CD4-positive, CD25-positive, alpha-beta regulatory T cell (primary cell): Measurements from ENCODE around the gene CXCR6. TPM values are rescaled to one million over a fixed set of nuclear protein-coding genes. Genes with fewer than 3 reads are reported as not detected.

ENCODE experiments used
- ATAC-seq, 2 donors: fragments of 150-1000 bp; cut with Tn5 transposase; one replicate each; pipeline ENCODE4 v1.10.0; 2021; ENCODE audit warnings: low read depth in 2 of 2, moderate number of reproducible peaks in 2 of 2, moderate library complexity in 1 of 2
- DNase-seq, 3 donors: peaks; one replicate each; pipeline versions ENCODE4 v3.0.0 to v3.0.0-alpha.2; 2012 to 2022; ENCODE audit warnings: mixed read lengths in 1 of 3
- H3K27ac ChIP-seq: one replicate; pipeline ENCODE4 v1.7.0; 2013; ENCODE audit warnings: mild to moderate bottlenecking, low read length; ENCODE audit not compliant: insufficient read depth, poor library complexity, severe bottlenecking
- H3K27me3 ChIP-seq: one replicate; pipeline ENCODE4 v1.7.0; 2013; ENCODE audit warnings: low read length; ENCODE audit not compliant: control insufficient read depth, insufficient read depth
- H3K36me3 ChIP-seq: one replicate; pipeline ENCODE4 v1.7.0; 2013; ENCODE audit warnings: mild to moderate bottlenecking, low read length, moderate library complexity; ENCODE audit not compliant: control insufficient read depth, insufficient read depth
- H3K4me1 ChIP-seq: 2 replicates; pipeline ENCODE4 v1.7.0; 2013; ENCODE audit warnings: mild to moderate bottlenecking, low read length; ENCODE audit not compliant: insufficient read depth, control insufficient read depth, poor library complexity, severe bottlenecking
- H3K4me3 ChIP-seq: one replicate; pipeline ENCODE4 v1.7.0; 2013; ENCODE audit warnings: low read depth, mild to moderate bottlenecking, low read length, moderate library complexity
- H3K9me3 ChIP-seq, 2 experiments: 1 replicate in 1 of 2; 2 replicates in 1 of 2; pipeline ENCODE4 v1.7.0; 2013; ENCODE audit warnings: low read length in 2 of 2, mild to moderate bottlenecking in 1 of 2, moderate library complexity in 1 of 2; ENCODE audit not compliant: control insufficient read depth in 2 of 2
- H3K27ac Mint-ChIP-seq, 3 donors: one replicate each; pipeline ENCODE4 v1.8.0; 2020 to 2022; ENCODE audit warnings: mild to moderate bottlenecking in 3 of 3, mixed read lengths in 3 of 3, moderate library complexity in 2 of 3
- H3K27me3 Mint-ChIP-seq: one replicate; pipeline ENCODE4 v1.8.0; 2022; ENCODE audit warnings: mild to moderate bottlenecking, mixed read lengths
- H3K36me3 Mint-ChIP-seq: one replicate; pipeline ENCODE4 v1.8.0; 2020; ENCODE audit warnings: mixed read lengths
- H3K4me1 Mint-ChIP-seq, 4 donors: one replicate each; pipeline ENCODE4 v1.8.0; 2020 to 2022; ENCODE audit warnings: mixed read lengths in 4 of 4, mild to moderate bottlenecking in 1 of 4
- H3K4me3 Mint-ChIP-seq, 4 donors: one replicate each; pipeline ENCODE4 v1.8.0; 2020 to 2022; ENCODE audit warnings: mild to moderate bottlenecking in 4 of 4, mixed read lengths in 4 of 4, moderate library complexity in 3 of 4
- H3K9me3 Mint-ChIP-seq, 7 donors: one replicate each; pipeline ENCODE4 v1.8.0; 2020 to 2022; ENCODE audit warnings: mixed read lengths in 7 of 7, mild to moderate bottlenecking in 3 of 7, moderate library complexity in 2 of 7
- polyA plus RNA-seq, 4 donors: library from polyadenylated mRNA; unstranded; fragments of 300-500 nt; fragmentation: Illumina TruSeq; gene quantifications; one replicate each; pipeline ENCODE4 v1.2.3, GENCODE V29; 2021
- total RNA-seq: library from RNA; stranded (reverse); gene quantifications from one replicate; pipeline ENCODE4 v1.2.3, GENCODE V29; 2022

CXCR6 gene
- total and polyA plus RNA-seq, 5 donors from 2014 or later = 23.7 to 40.3 (median 25.5) TPM

DNA sequence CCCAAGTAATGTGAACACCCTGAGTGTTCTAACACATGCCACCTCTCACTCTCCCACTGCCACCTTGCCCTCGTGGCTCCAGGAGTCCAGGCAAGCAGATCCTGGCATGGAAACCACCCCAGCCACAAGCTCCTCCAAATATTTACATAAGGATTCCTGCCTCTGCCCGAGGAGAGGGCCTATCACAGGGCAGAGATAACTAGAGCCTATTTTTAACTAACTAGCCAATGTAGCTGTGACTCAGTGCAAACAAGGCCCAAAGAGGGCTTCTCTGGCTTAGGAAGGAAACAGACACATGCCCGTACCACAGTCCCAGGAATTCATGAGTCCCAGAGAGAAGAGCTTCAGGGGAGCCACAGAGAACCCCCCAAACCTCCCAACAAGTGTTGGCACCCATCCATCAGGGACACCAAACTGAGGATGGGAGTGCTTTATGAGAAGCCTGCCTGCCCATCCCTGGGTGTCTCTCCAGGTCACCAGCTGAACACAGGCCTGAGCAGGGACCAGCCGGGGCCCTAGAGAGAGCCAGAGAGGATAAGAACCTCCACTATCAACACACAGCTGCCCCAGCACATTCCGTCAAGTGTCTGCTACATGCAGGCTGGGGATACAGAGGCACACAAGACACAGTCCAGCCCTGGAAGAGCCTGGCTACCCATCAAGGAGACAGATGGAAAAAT, 43.2 kb downstream of the CXCR6 start:
- H3K36me3 ChIP-seq = peaks cover 39% of the 10 kb centered on the region
- Mint-ChIP-seq H3K36me3 (peaks cover 41% of the 10 kb centered on the region), H3K4me1 (peaks cover 31 to 80% (median 57%) of the 10 kb centered on the region in 4 donors), H3K27me3 (no peaks in the 10 kb centered on the region), H3K4me3 (peak overlapping the region in 2 of 4 donors; percentile 26 to 63), H3K27ac (peak overlapping the region; percentile 62 to 76 (median 72)), H3K9me3 (no peaks in the 10 kb centered on the region)
- no peak for DNase-seq
- no peaks in the 10 kb centered on the region for H3K9me3 ChIP-seq
- no peak overlapping the region for H3K4me3 ChIP-seq
- no peaks in the 10 kb centered on the region for H3K27me3 ChIP-seq
- no peak overlapping the region for H3K27ac ChIP-seq
- peaks cover 57% of the 10 kb centered on the region for H3K4me1 ChIP-seq
- ATAC-seq = no peak

DNA sequence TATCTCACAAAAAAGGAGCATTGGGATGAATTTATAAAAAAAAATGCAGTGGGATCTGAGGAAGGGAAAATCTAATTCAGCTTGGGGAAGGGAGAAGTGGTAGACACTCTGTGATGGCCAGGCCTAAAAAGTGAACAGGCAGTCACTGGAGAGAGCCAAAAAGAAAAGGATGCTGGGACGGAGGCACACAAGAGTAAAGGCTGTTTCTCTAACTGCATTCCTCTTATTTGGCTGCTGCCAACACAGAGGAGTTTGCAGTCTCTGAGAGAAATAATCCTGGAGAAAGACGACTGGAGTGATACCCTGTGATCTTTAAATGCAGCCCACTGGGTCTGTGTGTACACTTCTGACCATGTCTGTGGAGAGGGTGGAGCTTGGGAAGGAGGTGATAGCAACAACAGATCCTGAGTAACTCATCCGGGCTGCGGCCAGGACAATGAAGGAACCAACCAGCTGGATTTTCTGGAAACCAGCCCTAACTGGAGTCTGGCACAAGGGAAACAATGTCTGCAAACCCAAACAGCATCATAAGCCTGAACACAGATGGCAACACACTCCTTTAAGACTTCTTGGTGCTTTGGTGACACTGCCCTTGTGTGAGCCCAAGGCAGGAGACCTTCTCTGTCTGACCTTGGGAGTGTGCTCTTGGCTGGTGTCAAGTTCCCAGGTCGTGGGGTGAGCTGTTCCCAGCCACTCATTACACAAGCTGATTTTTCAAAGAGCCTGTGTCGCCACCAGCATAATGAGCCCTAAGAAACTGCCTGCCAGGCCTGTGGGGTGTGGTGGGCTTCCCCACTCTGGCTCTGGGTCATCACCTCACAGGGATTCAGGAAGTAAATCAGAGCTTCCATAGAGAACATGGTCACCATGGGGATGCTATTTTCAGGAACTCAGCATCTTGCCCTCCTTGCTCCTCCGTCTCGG, 44.4 kb downstream of the CXCR6 start:
- no peaks in the 10 kb centered on the region for H3K27me3 ChIP-seq
- H3K4me1 Mint-ChIP-seq = peaks cover 31 to 87% (median 66%) of the 10 kb centered on the region in 4 donors
- H3K9me3 Mint-ChIP-seq = no peaks in the 10 kb centered on the region
- DNase-seq (no peak), ATAC-seq (no peak)
- no peak overlapping the region for H3K27ac ChIP-seq
- peaks cover 37% of the 10 kb centered on the region for H3K36me3 Mint-ChIP-seq
- H3K27ac Mint-ChIP-seq = peak overlapping the region; percentile 62 to 78 (median 76)
- H3K4me3 Mint-ChIP-seq = peak overlapping the region in 2 of 4 donors; percentile 1 to 72
- no peaks in the 10 kb centered on the region for H3K9me3 ChIP-seq
- peaks cover 31% of the 10 kb centered on the region for H3K36me3 ChIP-seq
- no peaks in the 10 kb centered on the region for H3K27me3 Mint-ChIP-seq
- peaks cover 66% of the 10 kb centered on the region for H3K4me1 ChIP-seq
- H3K4me3 ChIP-seq = no peak overlapping the region

DNA sequence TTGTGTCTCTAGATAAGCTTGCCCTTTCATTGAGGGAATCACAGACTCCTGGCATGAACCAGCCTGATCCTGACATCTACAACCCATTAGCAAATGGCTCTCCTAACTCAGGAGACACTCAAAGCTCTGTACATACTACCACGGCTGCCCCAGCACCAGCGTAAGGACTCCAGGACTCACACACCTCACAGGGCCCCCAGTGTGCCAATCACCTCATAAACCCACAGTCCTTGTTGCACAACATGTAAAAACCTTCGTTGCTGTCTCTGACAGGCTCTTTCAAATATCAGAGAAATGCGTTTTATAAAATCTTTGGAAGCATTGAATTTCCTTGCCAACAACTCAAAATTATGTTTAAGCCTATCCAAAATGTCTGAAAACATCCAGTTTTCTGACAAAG, 45.1 kb downstream of the CXCR6 start:
- DNase-seq (no peak), ATAC-seq (no peak)
- Histone ChIP-seq H3K9me3 (no peaks in the 10 kb centered on the region), H3K36me3 (peaks cover 24% of the 10 kb centered on the region), H3K4me1 (peaks cover 74% of the 10 kb centered on the region), H3K27me3 (no peaks in the 10 kb centered on the region), H3K4me3 (peak overlapping the region; percentile 37), H3K27ac (no peak overlapping the region)
- Mint-ChIP-seq H3K9me3 (no peaks in the 10 kb centered on the region), H3K4me1 (peaks cover 36 to 91% (median 70%) of the 10 kb centered on the region in 4 donors), H3K27me3 (no peaks in the 10 kb centered on the region), H3K4me3 (peak overlapping the region in 1 of 4 donors; percentile 72), H3K27ac (peak overlapping the region; percentile 52 to 78 (median 62)), H3K36me3 (peaks cover 30% of the 10 kb centered on the region)

DNA sequence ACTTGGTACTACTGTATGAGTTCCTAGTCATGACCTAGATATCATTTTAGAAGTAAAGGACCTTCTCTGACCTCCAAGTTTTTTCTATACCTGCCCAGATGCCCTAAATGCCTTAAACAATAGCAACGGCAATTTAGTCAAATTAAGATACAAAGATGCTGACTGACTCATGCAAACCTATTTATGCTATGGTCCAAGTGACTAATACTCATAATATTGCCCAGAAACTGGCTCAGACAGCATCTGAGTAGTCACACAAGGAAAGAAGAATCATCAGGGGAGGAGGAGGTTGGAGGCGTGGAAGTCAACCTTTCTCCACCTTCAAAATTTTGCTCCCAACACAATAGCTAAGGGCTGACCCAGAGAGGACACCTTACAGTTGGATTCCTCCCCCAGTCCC, 45.5 kb downstream of the CXCR6 start:
- Histone ChIP-seq H3K4me1 (peaks cover 78% of the 10 kb centered on the region), H3K4me3 (peak overlapping the region; percentile 37), H3K27ac (no peak overlapping the region), H3K9me3 (no peaks in the 10 kb centered on the region), H3K36me3 (peaks cover 19% of the 10 kb centered on the region), H3K27me3 (no peaks in the 10 kb centered on the region)
- H3K27ac Mint-ChIP-seq = peak overlapping the region; percentile 4 to 62 (median 5)
- H3K36me3 Mint-ChIP-seq = peaks cover 25% of the 10 kb centered on the region
- ATAC-seq (no peak), DNase-seq (no peak)
- H3K4me3 Mint-ChIP-seq = peak overlapping the region in 3 of 4 donors; percentile 11 to 72 (median 69)
- no peaks in the 10 kb centered on the region for H3K27me3 Mint-ChIP-seq
- peaks cover 40 to 92% (median 72%) of the 10 kb centered on the region in 4 donors for H3K4me1 Mint-ChIP-seq
- H3K9me3 Mint-ChIP-seq = no peaks in the 10 kb centered on the region

DNA sequence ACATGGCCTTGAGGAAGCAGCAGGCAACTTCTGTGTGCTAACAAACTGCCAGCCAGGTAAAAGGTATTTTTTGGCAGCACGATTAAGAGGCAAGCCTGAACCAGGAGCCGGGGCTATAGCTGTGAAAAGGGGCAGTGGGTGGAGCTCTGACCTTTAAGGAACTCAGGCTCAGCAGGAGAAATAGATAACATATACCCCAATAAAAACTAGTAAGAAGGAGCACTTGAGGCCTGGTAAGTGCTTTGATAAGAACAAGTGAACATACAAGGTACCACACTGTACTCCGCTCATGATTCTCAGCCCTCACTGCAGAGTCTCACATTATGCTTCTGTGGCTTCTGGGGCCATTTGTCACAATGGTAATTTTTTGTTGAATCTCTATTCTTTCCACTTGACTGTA, 46.9 kb downstream of the CXCR6 start:
- Mint-ChIP-seq H3K9me3 (no peaks in the 10 kb centered on the region), H3K36me3 (peaks cover 17% of the 10 kb centered on the region), H3K27me3 (no peaks in the 10 kb centered on the region), H3K4me1 (peaks cover 37 to 90% (median 70%) of the 10 kb centered on the region in 4 donors), H3K4me3 (peak overlapping the region in 2 of 4 donors; percentile 39 to 72), H3K27ac (peak overlapping the region in 2 of 3 donors; percentile 50 to 74)
- H3K9me3 ChIP-seq = no peaks in the 10 kb centered on the region
- H3K4me1 ChIP-seq = peaks cover 88% of the 10 kb centered on the region
- no peak overlapping the region for H3K27ac ChIP-seq
- no peak overlapping the region for H3K4me3 ChIP-seq
- ATAC-seq = no peak
- no peaks in the 10 kb centered on the region for H3K27me3 ChIP-seq
- H3K36me3 ChIP-seq = peaks cover 6% of the 10 kb centered on the region
- DNase-seq = no peak

DNA sequence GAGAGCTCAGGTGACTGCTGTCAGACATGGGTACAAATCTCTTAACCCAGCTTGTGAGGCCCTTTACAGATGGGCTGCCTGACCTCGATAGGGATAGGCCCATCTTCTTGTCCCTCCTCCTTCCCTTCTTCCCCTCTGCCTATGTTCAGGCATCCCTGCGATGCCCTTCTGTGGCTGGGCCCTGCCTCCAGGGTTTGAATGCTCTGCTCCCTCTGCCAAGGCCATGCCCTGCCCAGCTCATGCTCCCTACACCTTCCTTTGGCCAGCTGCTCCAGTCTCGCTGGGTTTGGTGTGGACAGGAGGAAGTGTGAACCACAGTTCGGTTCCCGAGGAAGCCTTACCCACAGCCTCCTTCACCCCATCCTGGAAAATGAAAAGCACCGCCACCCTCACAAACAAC, 48.1 kb downstream of the CXCR6 start:
- peaks cover 16% of the 10 kb centered on the region for H3K36me3 Mint-ChIP-seq
- ATAC-seq = no peak

DNA sequence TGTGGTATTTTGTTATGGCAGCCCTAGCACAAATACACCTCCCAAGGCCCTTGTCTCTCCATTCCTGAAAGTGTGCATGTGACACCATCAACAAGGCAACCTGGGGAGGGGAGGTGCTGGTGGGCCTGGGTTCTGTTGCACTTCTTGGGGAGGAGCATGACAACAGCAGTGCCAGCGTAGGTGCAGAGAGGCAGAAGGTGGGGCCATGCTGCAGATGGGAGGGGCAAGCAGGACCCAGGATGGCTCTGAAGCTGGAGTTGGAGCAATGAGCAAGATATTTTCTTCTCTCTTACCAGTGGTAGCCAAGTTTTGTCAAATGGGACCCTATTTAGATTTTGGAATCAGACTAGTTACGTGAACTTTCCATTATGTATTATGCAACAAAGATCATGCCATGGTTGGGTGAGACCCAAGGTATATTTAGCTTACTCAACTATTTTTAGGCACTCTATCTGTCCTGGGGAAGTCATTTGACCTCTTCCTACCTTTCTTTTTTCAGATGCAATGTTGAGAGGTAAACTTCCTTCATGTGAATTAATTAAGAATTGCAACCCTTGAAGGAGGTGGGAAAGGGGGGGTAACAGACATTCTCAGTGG, 49.0 kb downstream of the CXCR6 start:
- peak overlapping the region; percentile 5 for H3K27ac ChIP-seq
- DNase-seq (no peak), ATAC-seq (no peak)
- no peaks in the 10 kb centered on the region for H3K9me3 ChIP-seq
- no peaks in the 10 kb centered on the region for H3K27me3 ChIP-seq
- peaks cover 30 to 84% (median 62%) of the 10 kb centered on the region in 4 donors for H3K4me1 Mint-ChIP-seq
- peak overlapping the region; percentile 81 for H3K4me3 ChIP-seq
- H3K36me3 Mint-ChIP-seq = peaks cover 11% of the 10 kb centered on the region
- H3K9me3 Mint-ChIP-seq = no peaks in the 10 kb centered on the region
- peak overlapping the region in 2 of 4 donors; percentile 83 to 88 for H3K4me3 Mint-ChIP-seq
- no peaks in the 10 kb centered on the region for H3K36me3 ChIP-seq
- H3K27me3 Mint-ChIP-seq = no peaks in the 10 kb centered on the region
- H3K27ac Mint-ChIP-seq = peak overlapping the region in 2 of 3 donors; percentile 57 to 73
- peaks cover 79% of the 10 kb centered on the region for H3K4me1 ChIP-seq

More for the DNA sequence above, 48.1 kb downstream of the CXCR6 start:
- Mint-ChIP-seq H3K27ac (peak overlapping the region; percentile 29 to 82 (median 73)), H3K9me3 (no peaks in the 10 kb centered on the region), H3K4me1 (peaks cover 36 to 86% (median 69%) of the 10 kb centered on the region in 4 donors), H3K4me3 (peak overlapping the region in 2 of 4 donors; percentile 46 to 88), H3K27me3 (no peaks in the 10 kb centered on the region)
- Histone ChIP-seq H3K4me3 (no peak overlapping the region), H3K4me1 (peaks cover 87% of the 10 kb centered on the region), H3K9me3 (no peaks in the 10 kb centered on the region), H3K36me3 (no peaks in the 10 kb centered on the region), H3K27me3 (no peaks in the 10 kb centered on the region), H3K27ac (no peak overlapping the region)
- DNase-seq = no peak
